ENCODE data around the gene GABRA4. TPM values are rescaled to one million over a fixed set of nuclear protein-coding genes. Genes with fewer than 3 reads are reported as not detected.

The GABRA4 gene
- total and polyA plus RNA-seq, 8 donors: 0.05 to 0.37 TPM; not detected in 6

- WGBS, 5 donors: 12 to 38% (median 30%) methylated on average over 1 of the region's 1 CpG
- no peak for TF ChIP-seq EP300 (IDR thresholded peaks at IDR 0.05)
- TF ChIP-seq CTCF (IDR thresholded peaks at IDR 0.05): no peak
- TF ChIP-seq POLR2AphosphoS5 (IDR thresholded peaks at IDR 0.05): no peak
- TF ChIP-seq POLR2A (IDR thresholded peaks at IDR 0.05): no peak
- H3K27me3 ChIP-seq: no peaks in the 10 kb centered on the region
- no peak overlapping the region for H3K27ac ChIP-seq
- H3K36me3 ChIP-seq: no peaks in the 10 kb centered on the region
- DNase-seq: peak in 1 of 2 donors; percentile 42
- intact Hi-C loops (cut with DNase I; ENCODE audit: low total_unique reads): no loop called here
- H3K4me3 ChIP-seq: no peak overlapping the region
- H3K4me1 ChIP-seq: peaks cover 0 to 4% (median 0%) of the 10 kb centered on the region in 4 donors
- H3K9me3 ChIP-seq: peaks cover 0 to 8% (median 0%) of the 10 kb centered on the region in 4 donors
Observed at GRCh38 chr4:46874811-46875210, 118.6 kb downstream of the GABRA4 start.

- Histone ChIP-seq H3K36me3 (no peaks in the 10 kb centered on the region), H3K27ac (no peak overlapping the region), H3K4me1 (peaks cover 0 to 4% (median 0%) of the 10 kb centered on the region in 4 donors), H3K27me3 (no peaks in the 10 kb centered on the region), H3K4me3 (no peak overlapping the region), H3K9me3 (peaks cover 0 to 8% (median 0%) of the 10 kb centered on the region in 4 donors)
- 54 to 87% (median 73%) methylated on average over 2 of the region's 2 CpGs for WGBS, 5 donors
- intact Hi-C loops (cut with DNase I; ENCODE audit: low total_unique reads): no loop called here
- DNase-seq: no peak
- TF ChIP-seq POLR2AphosphoS5 (IDR thresholded peaks at IDR 0.05) (no peak), POLR2A (IDR thresholded peaks at IDR 0.05) (no peak), EP300 (IDR thresholded peaks at IDR 0.05) (no peak), CTCF (IDR thresholded peaks at IDR 0.05) (no peak)
Observed at GRCh38 chr4:46870411-46870810, 123.0 kb downstream of the GABRA4 start.

Other genes with a start within 250 kb of the GABRA4 start
- gene COX7B2, start 84.3 kb downstream of the GABRA4 start, total RNA-seq: not detected
- not detected for gene COX7B2, start 84.3 kb downstream of the GABRA4 start, polyA plus RNA-seq
- gene GABRB1, start 38.0 kb upstream of the GABRA4 start, total RNA-seq: 1 to 10 TPM in 1 of 5 donors, not detected in 4; 2.8 TPM
- gene GABRB1, start 38.0 kb upstream of the GABRA4 start, polyA plus RNA-seq: not detected